Testis (tissue), 2 donors: ENCODE results near the gene GPC6.

ENCODE experiments used
- POLR2A ChIP-seq: fragments of 450-650 bp; IDR thresholded peaks from one replicate; pipeline ENCODE4 v1.6.1; 2017; ENCODE audit warnings: antibody characterized with exemption, mild to moderate bottlenecking, moderate library complexity
- TF ChIP-seq, protein P1 (sequence below), 3 experiments: fragments of 450-650 bp in 2 of 3; fragments of 200-600 bp in 1 of 3; sonication (generic) in 1 of 3; IDR thresholded peaks; one replicate each; pipeline ENCODE4 v1.5.1; 2016 to 2019; ENCODE audit warnings: antibody characterized with exemption in 3 of 3, mild to moderate bottlenecking in 2 of 3, moderate library complexity in 1 of 3

GRCh38 chr13:94327318-94327717 is 1100.7 kb downstream of the GPC6 start:
- TF ChIP-seq POLR2A: no peak
- TF ChIP-seq, protein P1, sequence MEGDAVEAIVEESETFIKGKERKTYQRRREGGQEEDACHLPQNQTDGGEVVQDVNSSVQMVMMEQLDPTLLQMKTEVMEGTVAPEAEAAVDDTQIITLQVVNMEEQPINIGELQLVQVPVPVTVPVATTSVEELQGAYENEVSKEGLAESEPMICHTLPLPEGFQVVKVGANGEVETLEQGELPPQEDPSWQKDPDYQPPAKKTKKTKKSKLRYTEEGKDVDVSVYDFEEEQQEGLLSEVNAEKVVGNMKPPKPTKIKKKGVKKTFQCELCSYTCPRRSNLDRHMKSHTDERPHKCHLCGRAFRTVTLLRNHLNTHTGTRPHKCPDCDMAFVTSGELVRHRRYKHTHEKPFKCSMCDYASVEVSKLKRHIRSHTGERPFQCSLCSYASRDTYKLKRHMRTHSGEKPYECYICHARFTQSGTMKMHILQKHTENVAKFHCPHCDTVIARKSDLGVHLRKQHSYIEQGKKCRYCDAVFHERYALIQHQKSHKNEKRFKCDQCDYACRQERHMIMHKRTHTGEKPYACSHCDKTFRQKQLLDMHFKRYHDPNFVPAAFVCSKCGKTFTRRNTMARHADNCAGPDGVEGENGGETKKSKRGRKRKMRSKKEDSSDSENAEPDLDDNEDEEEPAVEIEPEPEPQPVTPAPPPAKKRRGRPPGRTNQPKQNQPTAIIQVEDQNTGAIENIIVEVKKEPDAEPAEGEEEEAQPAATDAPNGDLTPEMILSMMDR (IDR thresholded peaks at IDR 0.05): no peak
